NCI-H2029 (cell line): ENCODE data around the gene METTL27.
"Not testable (repeated sequence)": the region's sequence is repeated elsewhere in the genome, so short reads cannot be mapped to it uniquely, and the experiment has no call there.

Experiments used
- DNase-seq: peaks from one replicate; lab custom pipeline; 2025; lab: John Stamatoyannopoulos, UW

The METTL27 gene

GRCh38 chr7:73869011-73869798, 26.9 kb upstream of the METTL27 start:
- no peak for DNase-seq

- no peak for DNase-seq
These were observed 24.1 kb upstream of the METTL27 start for GRCh38 chr7:73866446-73866767.

- DNase-seq = no peak
These were observed 23.6 kb upstream of the METTL27 start for GRCh38 chr7:73865738-73866445.

- no peak for DNase-seq
These were observed 22.8 kb upstream of the METTL27 start for GRCh38 chr7:73864981-73865711.

GRCh38 chr7:73861305-73861704, 19.0 kb upstream of the METTL27 start:
- DNase-seq = no peak

GRCh38 chr7:73860859-73861258, 18.5 kb upstream of the METTL27 start, which contains the start of gene TMEM270:
Gene TMEM270 (plus strand): TSS chr7:73861159. CDS start chr7:73861195, 36 bp downstream.
- no peak for DNase-seq

- DNase-seq = no peak
These were observed 16.5 kb upstream of the METTL27 start for GRCh38 chr7:73858807-73859206.

- no peak for DNase-seq
These were observed 14.6 kb upstream of the METTL27 start for GRCh38 chr7:73856941-73857340.

GRCh38 chr7:73852500-73852899, 10.2 kb upstream of the METTL27 start:
- no peak for DNase-seq

- DNase-seq = peak; percentile 8
These were observed 9.4 kb upstream of the METTL27 start for GRCh38 chr7:73851410-73852338.

GRCh38 chr7:73850781-73851207, 8.5 kb upstream of the METTL27 start:
- no peak for DNase-seq

- no peak for DNase-seq
These were observed 5.8 kb upstream of the METTL27 start for GRCh38 chr7:73847941-73848723.

- not testable (repeated sequence) for DNase-seq
These were observed 3.4 kb upstream of the METTL27 start for GRCh38 chr7:73845701-73846195.

GRCh38 chr7:73844848-73845460, 2.6 kb upstream of the METTL27 start:
- DNase-seq = no peak

GRCh38 chr7:73844131-73844547, 1.8 kb upstream of the METTL27 start:
- DNase-seq = no peak

GRCh38 chr7:73841689-73842066, 638 bp downstream of the METTL27 start:
- no peak for DNase-seq

GRCh38 chr7:73840715-73841379, 1.5 kb downstream of the METTL27 start:
- DNase-seq = no peak

GRCh38 chr7:73839743-73840714, 2.3 kb downstream of the METTL27 start:
- no peak for DNase-seq
